ENCODE results near the gene RTP5.

RTP5 gene

DNA sequence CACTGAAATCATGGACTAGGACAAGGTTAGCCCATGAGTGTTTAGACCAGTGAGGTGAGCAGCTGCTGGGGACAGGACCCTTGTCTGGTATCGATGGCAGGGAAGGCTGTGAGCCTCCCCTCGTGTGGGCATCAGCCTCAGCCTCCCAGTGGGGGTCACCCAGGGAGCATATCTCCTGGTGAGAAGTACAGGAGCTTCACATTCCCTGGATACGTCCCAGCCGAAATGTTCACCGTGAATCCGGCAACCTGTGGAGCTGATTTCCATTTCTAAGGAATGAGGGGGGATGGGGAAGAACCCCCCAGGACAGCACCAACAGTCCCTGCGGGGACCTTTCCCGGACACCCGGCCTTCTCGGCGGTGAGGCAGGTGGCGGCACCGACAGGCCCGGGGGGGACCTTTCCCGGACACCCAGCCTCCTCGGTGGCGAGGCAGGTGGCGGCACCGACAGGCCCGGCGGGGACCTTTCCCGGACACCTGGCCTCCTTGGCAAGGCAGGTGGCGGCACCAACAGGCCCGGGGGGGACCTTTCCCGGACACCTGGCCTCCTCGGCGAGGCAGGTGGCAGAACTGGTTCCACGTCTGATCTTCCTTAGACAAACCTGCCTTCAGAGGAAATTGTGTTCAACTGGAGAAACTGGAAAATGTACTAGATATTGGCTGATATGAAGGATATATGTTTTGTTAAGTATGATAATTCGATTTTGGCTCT lies 21.2 kb downstream of the RTP5 start:
- no peak for DNase-seq

DNA sequence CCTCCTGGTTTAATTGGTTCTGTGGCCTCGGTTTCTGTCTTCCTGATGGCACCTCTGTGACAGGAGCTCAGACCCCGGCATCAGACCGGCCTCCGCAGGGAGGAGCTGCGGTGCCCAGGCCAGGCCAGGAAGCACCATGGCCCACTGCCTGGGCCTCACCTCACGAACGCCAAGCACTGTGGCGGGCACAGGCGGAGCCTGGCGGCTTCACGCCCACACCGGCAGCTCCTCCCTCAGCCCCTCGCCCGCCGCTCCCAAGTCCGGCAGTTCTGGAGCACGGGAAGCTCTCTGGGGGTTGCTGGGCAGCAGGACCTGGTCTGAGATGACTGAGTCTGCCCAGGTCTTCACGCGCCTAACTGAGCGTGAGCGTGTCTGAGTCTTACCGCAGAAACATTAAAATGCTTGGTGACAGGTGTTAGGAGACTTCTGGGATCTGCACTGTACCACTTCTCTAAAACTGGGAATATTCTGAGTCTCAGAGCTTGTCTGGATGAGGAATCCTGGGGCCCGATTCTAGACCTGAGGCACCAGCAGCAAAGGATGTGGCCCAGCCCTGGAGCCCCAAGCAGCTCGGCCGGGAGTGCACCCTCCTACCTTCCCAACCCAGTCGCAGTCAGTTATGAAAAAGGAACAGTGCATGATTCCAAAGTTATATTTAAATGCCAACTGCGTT lies 21.9 kb downstream of the RTP5 start:
- no peak for DNase-seq

DNA sequence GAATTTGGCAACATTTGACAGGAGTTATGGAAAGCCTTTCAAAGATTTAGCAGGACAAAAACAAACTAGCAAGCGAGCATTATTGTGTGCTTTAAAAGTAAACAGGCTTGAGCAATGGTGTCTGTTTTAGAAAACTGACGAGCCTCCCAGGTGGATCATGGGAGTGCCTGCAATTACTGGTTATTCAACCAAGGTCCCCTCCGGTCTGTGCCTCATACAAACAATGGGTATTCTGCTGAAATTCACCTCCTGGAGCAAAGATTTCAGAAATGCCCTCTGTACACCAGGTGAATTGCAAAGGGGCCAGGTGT lies 22.4 kb downstream of the RTP5 start:
- DNase-seq: no peak

DNA sequence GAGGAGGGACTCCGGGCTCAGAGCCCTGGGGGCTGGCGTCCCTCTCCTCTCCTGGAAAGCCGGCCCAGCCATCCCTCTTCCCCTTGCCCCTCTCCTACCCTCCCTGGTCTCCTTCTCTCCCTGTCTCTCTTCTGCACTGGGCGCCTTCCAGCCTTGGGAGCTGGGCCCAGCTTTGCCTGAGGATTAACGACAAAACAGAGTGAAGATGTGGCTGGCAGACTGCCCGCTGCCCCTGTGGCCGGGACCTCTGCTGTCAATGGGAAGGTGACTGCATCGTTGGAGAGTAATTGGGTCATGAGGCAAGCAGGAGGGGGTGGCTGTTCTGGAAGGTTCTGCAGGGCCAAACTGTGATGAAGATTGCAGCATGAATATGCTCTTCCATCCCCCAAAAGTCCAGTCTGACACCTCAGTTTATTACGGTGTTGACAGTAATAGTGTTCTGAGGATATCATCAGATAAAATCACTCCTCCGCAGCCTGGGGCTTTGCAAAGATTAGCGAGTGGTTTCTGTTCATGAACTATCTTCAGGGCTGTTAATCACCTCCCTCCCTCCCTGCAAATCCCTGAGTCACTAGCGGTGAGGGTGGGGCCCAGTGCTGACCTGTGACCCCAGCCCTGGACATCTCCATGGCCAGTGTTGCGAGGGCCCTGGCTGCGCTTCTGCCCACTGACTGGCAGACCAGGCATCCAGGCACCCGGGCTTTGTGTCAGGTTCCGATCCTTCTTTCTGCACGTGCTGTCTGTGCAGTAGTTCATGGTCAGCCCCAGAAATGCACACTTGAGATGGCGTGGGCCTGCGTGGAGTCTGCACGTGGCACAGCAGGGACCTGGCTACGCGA lies 23.0 kb downstream of the RTP5 start:
- DNase-seq: no peak

DNA sequence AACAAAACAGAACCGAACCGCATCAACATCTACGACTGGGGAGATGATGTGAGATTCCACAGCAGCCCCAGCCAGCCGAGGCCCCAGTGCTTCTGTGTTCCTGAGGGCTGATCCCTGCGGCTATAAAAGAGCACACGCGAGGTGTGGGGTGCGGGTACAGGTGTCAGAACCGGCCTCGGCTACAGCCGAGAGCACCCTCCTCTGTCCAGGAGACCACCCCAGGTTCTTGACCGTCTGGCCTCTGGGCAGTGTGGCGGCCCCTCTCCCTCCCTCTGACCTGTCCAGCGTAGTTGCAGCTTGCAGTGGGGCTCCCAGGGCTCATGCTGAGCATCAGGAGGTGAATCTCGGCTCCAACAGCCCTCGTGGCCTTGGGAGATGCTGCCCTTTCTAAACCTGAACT lies 23.7 kb downstream of the RTP5 start:
- no peak for DNase-seq

DNA sequence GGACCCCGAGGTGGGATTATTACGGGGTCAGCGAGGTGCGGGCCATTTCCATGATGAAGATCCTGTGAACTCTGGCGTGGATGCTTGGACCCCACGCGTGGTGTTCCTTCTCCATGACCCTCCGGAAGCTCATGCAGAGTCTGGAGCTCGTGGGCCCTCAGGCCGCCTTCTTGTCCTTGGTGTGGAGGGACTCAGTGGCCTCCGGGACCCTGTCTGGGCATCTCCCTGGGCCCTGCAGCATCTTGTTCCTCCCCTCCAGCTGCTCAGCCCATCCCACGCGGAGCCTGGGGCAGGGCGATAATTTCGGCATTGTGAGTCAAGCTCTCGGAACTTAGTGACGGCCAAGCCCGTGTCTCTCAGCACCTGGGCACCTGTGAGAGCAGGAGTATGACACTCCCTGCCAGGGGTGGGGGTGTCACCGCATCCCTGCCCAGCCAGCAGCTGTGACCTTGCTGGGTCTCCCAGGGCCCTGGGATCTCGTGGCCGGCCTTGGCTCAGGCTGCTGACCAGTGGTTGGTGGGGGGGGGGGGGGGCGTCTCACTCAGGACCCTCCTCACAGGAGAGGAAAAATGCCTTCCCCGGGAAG lies 24.6 kb downstream of the RTP5 start:
- DNase-seq: no peak

GRCh38 chr2:241894681-241895426 lies 25.3 kb downstream of the RTP5 start:
- DNase-seq: no peak

DNA sequence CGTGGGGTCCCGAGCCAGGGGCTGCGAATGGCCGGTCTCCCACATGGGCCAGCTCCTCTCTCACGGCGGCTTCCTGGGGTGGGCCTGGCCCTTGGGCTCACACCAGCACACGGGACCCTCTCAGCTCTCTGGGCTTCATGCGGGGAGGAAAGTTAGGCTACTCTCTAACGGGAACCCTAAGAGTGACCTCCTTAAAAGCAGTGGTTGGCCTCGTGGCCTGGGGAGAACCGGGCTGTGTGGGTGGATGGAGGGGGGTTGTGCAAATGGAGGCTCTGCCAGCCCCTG lies 25.8 kb downstream of the RTP5 start:
- DNase-seq: no peak

- peak in 1 of 2 donors; percentile 10 for DNase-seq
Observed at GRCh38 chr2:241895712-241896641, 26.4 kb downstream of the RTP5 start.

- no peak for DNase-seq
Observed at GRCh38 chr2:241896746-241897201, 27.2 kb downstream of the RTP5 start.

- no peak for DNase-seq
Observed at GRCh38 chr2:241897231-241897916, 27.8 kb downstream of the RTP5 start.

DNA sequence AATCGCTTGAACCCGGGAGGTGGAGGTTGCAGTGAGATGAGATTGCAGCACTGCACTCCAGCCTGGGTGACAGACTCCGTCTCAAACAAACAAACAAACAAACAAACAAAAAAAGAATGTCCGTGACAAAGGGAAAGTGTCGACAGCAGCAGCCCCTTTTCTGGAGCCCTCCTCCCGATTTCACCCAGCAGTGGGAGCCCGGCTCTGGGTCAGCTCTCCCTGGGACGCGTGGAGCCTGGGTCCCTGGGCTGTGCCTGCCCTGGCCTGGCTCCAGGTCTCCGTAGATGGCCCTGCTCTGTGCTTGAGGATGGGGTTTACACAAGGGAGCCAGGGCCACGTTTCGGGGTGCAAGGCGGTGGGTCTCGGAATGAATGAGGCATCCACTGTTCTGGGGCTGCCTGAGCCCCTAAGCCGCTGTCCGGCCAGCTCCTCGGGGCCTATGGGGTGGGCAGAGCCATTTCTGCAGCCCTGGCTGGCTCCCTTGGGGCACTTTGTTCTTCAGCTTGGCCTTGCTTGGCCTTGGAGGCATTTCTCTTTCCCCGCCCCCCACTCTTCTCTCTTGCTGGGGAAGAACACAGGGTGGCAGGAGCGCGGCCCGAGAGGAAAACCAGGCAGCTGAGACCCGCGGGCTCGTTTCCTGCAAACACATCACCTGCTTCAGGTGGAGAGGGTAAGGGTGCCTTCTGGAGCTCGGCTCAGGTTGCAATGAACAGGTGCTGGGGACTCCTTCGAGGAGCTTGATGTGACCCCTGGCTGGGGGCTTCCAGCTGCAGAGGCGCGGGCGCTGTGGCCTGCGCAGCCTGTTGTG lies 29.1 kb downstream of the RTP5 start:
- no peak for DNase-seq

- DNase-seq: no peak
Observed at GRCh38 chr2:241900251-241901017, 30.9 kb downstream of the RTP5 start.

GRCh38 chr2:241901018-241901380 lies 31.5 kb downstream of the RTP5 start:
- no peak for DNase-seq

DNA sequence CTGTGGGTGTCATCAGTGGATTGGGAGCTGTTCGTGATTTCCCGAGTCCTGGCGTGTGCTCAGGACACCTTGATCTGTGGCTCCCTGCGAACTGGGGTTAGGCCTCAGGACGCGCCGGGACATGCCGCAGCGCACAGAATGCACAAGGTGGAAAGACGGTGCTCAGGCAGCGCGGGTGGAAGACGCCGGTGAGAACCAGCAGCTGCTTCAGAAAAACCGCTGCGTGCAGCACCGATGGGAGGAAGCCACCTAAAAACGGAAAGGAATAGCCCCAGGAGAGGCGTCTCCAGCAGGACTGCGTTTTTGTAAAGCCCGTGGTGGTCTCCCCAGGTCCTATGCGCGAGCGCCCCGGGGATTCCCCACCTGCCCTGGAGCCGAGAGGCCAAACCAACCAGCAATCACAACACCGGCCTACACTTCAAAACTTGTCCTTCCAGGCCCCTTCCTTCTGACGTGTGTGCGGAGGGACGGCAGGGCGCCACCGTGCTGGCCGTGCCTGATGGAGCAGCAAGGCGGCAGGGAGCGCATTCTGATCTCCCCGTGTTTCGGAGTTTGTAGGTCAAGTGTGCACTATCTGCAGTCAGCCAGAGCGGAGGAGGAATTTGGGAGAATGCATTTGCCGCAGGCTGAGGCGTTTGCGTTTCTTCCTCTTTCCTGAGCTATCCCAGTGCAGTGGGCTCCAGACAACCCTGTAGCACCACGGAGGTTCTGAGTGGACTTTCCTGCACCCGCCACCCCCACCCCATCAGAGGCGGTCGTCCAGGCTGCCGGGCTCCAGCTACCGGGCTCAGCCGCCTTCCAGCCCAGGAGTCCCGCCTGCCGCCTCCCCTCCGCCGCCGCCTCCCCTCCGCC lies 32.2 kb downstream of the RTP5 start:
- DNase-seq: no peak

GRCh38 chr2:241902357-241902991 lies 32.9 kb downstream of the RTP5 start:
- no peak for DNase-seq

- DNase-seq: no peak
Observed at GRCh38 chr2:241903121-241904010, 33.8 kb downstream of the RTP5 start.
